Keratinocyte (primary cell): ENCODE results near the gene TMEM54. TPM values are rescaled to one million over a fixed set of nuclear protein-coding genes. Genes with fewer than 3 reads are reported as not detected.
A peak's percentile ranks its signal among the peaks of the same experiment; 100 is the strongest.

Experiments used
- DNase-seq: peaks from one replicate; pipeline ENCODE4 v3.0.0-alpha.2; 2011; ENCODE audit warnings: low read depth, missing footprints, low spot score
- FAIRE-seq: peaks from 2 replicates; lab custom pipeline; 2011; peaks lifted over from hg19 to GRCh38; lab: Jason Lieb, UNC
- H2AFZ ChIP-seq: 2 replicates; pipeline ENCODE4 v1.6.0; 2012; ENCODE audit warnings: low read length, control low read depth, inconsistent platforms; ENCODE audit not compliant: control insufficient read depth
- H3K27ac ChIP-seq: 2 replicates; pipeline ENCODE4 v1.5.1; 2011; ENCODE audit warnings: low read length; ENCODE audit not compliant: control insufficient read depth, insufficient read depth
- H3K27me3 ChIP-seq: 3 replicates; pipeline ENCODE4 v1.6.0; 2011; ENCODE audit warnings: low read length; ENCODE audit not compliant: control insufficient read depth, insufficient read depth; ENCODE audit errors: extremely low read depth
- H3K36me3 ChIP-seq, 2 experiments: 2 replicates in 1 of 2; 3 replicates in 1 of 2; pipeline ENCODE4 v1.5.1; 2011; ENCODE audit warnings: low read length in 2 of 2, mild to moderate bottlenecking in 1 of 2; ENCODE audit not compliant: control insufficient read depth in 2 of 2, insufficient read depth in 2 of 2; ENCODE audit errors: extremely low read depth in 1 of 2
- H3K4me1 ChIP-seq: 3 replicates; pipeline ENCODE4 v1.5.1; 2011; ENCODE audit warnings: low read length; ENCODE audit not compliant: control insufficient read depth, insufficient read depth; ENCODE audit errors: extremely low read depth
- H3K4me2 ChIP-seq: 3 replicates; pipeline ENCODE4 v1.6.0; 2011; ENCODE audit warnings: low read depth, low read length; ENCODE audit not compliant: control insufficient read depth, insufficient read depth; ENCODE audit errors: extremely low read depth
- H3K4me3 ChIP-seq, 3 experiments: fragments of 200-600 bp in 1 of 3; sonication (generic) in 1 of 3; 2 replicates in 2 of 3; 3 replicates in 1 of 3; pipeline ENCODE4 v1.5.1; 2011 to 2016; ENCODE audit warnings: low read length in 3 of 3, mild to moderate bottlenecking in 3 of 3, control low read depth in 2 of 3, inconsistent platforms in 1 of 3, low read depth in 1 of 3, mixed read lengths in 1 of 3, mixed run types in 1 of 3, moderate library complexity in 1 of 3; ENCODE audit not compliant: control insufficient read depth in 2 of 3, insufficient read depth in 2 of 3; ENCODE audit errors: extremely low read depth in 1 of 3
- H3K79me2 ChIP-seq: 2 replicates; pipeline ENCODE4 v1.6.0; 2012; ENCODE audit warnings: low read length; ENCODE audit not compliant: control insufficient read depth, insufficient read depth
- H3K9ac ChIP-seq: 3 replicates; pipeline ENCODE4 v1.6.0; 2011; ENCODE audit warnings: low read length; ENCODE audit not compliant: control insufficient read depth, insufficient read depth; ENCODE audit errors: extremely low read depth
- H3K9me1 ChIP-seq: 3 replicates; pipeline ENCODE4 v1.6.0; 2011; ENCODE audit warnings: low read length; ENCODE audit not compliant: control insufficient read depth, insufficient read depth; ENCODE audit errors: extremely low read depth
- H3K9me3 ChIP-seq: 2 replicates; pipeline ENCODE4 v1.5.1; 2012; ENCODE audit warnings: low read depth, low read length; ENCODE audit not compliant: control insufficient read depth
- H4K20me1 ChIP-seq: 3 replicates; pipeline ENCODE4 v1.6.0; 2011; ENCODE audit warnings: low read length; ENCODE audit not compliant: control insufficient read depth, insufficient read depth; ENCODE audit errors: extremely low read depth
- EZH2 ChIP-seq: IDR thresholded peaks from one replicate; pipeline ENCODE4 v1.6.1; 2012; ENCODE audit warnings: inconsistent platforms, mild to moderate bottlenecking, low read length, moderate library complexity
- dilution Hi-C: fragments of 300-500 bp; cut with MboI; formaldehyde crosslinking; loops from one replicate; pipeline ENCODE4 v1.7.0; 2020; ENCODE audit warnings: low sequenced_read_pairs; ENCODE audit not compliant: extremely low pct_ligation_motif_present
- polyA plus RNA-seq, 5 experiments: library from polyadenylated mRNA; depleted of rRNA in 3 of 5; stranded (reverse) in 3 of 5; stranded (forward) in 1 of 5; unstranded in 1 of 5; fragments of >200 nt; gene quantifications; 1 replicate in 1 of 5; 2 replicates in 3 of 5; 3 replicates in 1 of 5; pipeline versions ENCODE4 v1.2.1 to v1.2.3, GENCODE V29; 2011 to 2012; ENCODE audit warnings: missing spikeins in 2 of 5, low read depth in 1 of 5, low replicate concordance in 1 of 5
- TF ChIP-seq, protein P1 (sequence below), 3 experiments: IDR thresholded peaks in 1 of 3; conservative IDR thresholded peaks in 1 of 3; optimal IDR thresholded peaks in 1 of 3; 2 replicates in 2 of 3; 3 replicates in 1 of 3; pipeline versions ENCODE3 to v1.5.1; 2011; ENCODE audit warnings: low read length in 3 of 3, mild to moderate bottlenecking in 3 of 3, moderate library complexity in 2 of 3, control low read depth in 1 of 3, inconsistent platforms in 1 of 3; ENCODE audit not compliant: insufficient read depth in 2 of 3; ENCODE audit errors: extremely low read depth in 1 of 3

Gene TMEM54
- polyA plus RNA-seq, 1 donor (not counting 4 experiments of a cell fraction or from before 2014, with no cell fraction given) = 59.4 TPM

DNA sequence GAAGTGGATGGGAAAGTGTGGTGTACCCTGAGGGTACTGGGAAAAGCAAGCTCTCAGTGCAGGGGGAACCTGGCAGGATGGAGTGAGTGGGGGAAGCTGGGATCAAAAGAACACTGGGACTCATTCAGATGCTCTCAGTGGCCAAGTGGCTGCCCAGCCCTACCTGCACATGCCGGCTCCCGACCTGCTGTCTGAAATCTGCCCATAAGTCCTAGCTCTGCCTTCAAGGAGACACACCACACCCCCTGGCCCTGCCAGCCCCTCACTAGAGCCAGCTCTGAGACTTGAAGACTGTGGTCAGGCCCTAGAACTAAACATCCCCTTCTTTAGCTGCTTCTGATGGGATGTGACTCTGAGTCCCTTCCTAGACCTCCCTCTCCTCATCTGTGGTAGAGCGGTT is 2.2 kb downstream of the TMEM54 start:
- H2AFZ ChIP-seq = no peak overlapping the region
- no peaks in the 10 kb centered on the region for H3K9me1 ChIP-seq
- DNase-seq = no peak
- no peak overlapping the region for H3K27ac ChIP-seq
- peaks cover 2 to 19% of the 10 kb centered on the region in 2 experiments for H3K36me3 ChIP-seq
- peaks cover 32% of the 10 kb centered on the region for H3K4me1 ChIP-seq
- no peak overlapping the region for H3K4me2 ChIP-seq
- H3K9ac ChIP-seq = no peak overlapping the region
- no peaks in the 10 kb centered on the region for H3K9me3 ChIP-seq
- dilution Hi-C loops = no loop called here
- peak; percentile 39 for FAIRE-seq
- no peak for TF ChIP-seq EZH2
- TF ChIP-seq, protein P1, sequence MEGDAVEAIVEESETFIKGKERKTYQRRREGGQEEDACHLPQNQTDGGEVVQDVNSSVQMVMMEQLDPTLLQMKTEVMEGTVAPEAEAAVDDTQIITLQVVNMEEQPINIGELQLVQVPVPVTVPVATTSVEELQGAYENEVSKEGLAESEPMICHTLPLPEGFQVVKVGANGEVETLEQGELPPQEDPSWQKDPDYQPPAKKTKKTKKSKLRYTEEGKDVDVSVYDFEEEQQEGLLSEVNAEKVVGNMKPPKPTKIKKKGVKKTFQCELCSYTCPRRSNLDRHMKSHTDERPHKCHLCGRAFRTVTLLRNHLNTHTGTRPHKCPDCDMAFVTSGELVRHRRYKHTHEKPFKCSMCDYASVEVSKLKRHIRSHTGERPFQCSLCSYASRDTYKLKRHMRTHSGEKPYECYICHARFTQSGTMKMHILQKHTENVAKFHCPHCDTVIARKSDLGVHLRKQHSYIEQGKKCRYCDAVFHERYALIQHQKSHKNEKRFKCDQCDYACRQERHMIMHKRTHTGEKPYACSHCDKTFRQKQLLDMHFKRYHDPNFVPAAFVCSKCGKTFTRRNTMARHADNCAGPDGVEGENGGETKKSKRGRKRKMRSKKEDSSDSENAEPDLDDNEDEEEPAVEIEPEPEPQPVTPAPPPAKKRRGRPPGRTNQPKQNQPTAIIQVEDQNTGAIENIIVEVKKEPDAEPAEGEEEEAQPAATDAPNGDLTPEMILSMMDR (optimal IDR thresholded peaks at IDR 0.05 in 1 of 3, IDR thresholded peaks at IDR 0.05 in 1 of 3, conservative IDR thresholded peaks at IDR 0.05 in 1 of 3; ENCODE audit: extremely low read depth in 1 of 3, insufficient read depth in 2 of 3, low read length in 3 of 3) = no peak
- H3K27me3 ChIP-seq = no peaks in the 10 kb centered on the region
- H3K4me3 ChIP-seq = no peak overlapping the region
- H4K20me1 ChIP-seq = no peaks in the 10 kb centered on the region
- H3K79me2 ChIP-seq = peaks cover 9% of the 10 kb centered on the region

DNA sequence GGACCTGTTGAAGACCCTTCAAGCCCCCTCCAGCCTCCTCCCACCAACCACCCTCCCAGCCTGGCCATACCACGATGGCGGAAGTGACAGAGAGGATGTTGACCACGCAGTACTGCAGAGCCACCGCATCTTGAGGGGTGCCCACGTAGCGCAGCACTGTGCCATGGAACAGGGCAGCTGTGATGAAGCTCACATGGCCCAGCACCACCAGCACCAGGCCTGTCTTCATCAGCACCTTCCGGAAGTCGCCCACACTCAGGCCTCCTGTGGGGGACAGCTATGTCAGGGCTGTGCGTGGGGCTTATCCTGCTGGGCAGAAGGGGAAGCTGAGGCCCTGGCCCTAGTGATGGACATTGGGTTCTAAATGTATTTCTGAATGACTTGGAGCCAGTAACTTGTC is 3.1 kb downstream of the TMEM54 start:
- Histone ChIP-seq H3K36me3 (peaks cover 2 to 19% of the 10 kb centered on the region in 2 experiments), H3K79me2 (peaks cover 9% of the 10 kb centered on the region), H3K27me3 (no peaks in the 10 kb centered on the region), H2AFZ (no peak overlapping the region), H3K9ac (no peak overlapping the region), H3K9me3 (no peaks in the 10 kb centered on the region), H3K27ac (no peak overlapping the region), H3K4me1 (peaks cover 35% of the 10 kb centered on the region), H4K20me1 (no peaks in the 10 kb centered on the region), H3K9me1 (no peaks in the 10 kb centered on the region), H3K4me3 (no peak overlapping the region), H3K4me2 (no peak overlapping the region)
- dilution Hi-C loops = no loop called here
- DNase-seq (no peak), FAIRE-seq (no peak)
- TF ChIP-seq, protein P1 (optimal IDR thresholded peaks at IDR 0.05 in 1 of 3, IDR thresholded peaks at IDR 0.05 in 1 of 3, conservative IDR thresholded peaks at IDR 0.05 in 1 of 3; ENCODE audit: extremely low read depth in 1 of 3, insufficient read depth in 2 of 3, low read length in 3 of 3) = no peak
- TF ChIP-seq EZH2 = no peak
